GM19438 (cell line): ENCODE data around the gene MFSD6L.

Experiments used
- ATAC-seq: cut with Tn5 transposase; IDR thresholded peaks from one replicate; pipeline ENCODE4 v1.9.1; 2021; ENCODE audit warnings: low read depth; ENCODE audit not compliant: unreplicated experiment

MFSD6L gene

DNA sequence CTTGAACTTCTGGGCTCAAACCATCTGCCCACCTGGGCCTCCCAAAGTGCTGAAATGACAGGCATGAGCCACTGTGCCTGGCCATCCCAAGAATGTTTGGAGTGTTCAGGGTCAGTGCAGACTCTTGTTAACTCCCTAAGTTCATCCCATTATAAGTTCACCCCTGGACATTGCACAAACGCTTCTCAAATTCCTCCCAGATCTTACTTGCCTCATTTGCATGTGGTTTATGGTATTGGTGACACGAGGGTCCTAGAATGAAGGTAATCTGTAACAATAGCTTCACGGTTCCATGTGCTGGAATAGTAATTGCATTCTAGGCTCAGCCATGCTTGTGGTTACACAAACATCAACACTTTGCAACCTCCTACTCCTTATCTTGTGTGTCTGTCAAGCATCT is 49.5 kb downstream of the MFSD6L start:
- ATAC-seq: no peak

DNA sequence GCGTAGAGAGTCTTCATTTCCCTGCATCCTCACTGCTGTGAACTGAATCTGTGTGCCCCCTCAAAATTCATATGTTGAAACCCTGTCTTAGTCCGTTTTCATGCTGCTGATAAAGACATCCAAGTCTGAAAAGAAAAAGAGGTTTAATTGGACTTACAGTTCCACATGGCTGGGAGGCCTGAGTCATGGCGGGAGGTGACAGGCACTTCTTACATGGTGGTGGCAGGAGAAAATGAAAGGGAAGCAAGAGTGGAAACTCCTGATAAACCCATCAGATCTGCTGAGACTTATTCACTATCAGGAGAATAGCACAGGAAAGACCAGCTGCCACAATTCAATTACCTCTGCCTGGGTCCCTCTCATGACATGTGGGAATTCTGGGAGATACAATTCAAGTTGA is 51.4 kb downstream of the MFSD6L start:
- no peak for ATAC-seq
